ENCODE results near the gene MAP3K10.
A peak's percentile ranks its signal among the peaks of the same experiment; 100 is the strongest.

MAP3K10 gene

DNA sequence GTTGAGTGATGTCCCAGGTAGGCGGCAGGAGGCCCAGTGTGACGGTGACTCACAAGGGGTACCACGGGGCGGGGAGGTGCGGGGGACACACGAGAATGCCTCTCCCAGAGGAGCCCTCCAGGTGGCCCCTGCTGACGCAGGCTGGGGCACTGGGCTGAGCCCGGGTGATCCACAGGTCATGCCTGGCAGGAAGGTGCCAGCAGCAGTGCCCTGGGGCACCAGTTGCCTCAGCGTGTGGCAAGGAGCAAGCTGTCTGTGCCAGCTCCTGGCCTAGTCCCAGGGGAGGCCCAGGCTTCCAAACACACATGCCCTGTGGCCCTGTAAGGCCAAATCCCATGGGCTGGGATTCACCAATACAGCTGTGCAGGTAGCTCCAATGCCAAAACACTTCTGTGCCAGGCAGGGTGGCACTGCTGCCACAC, 65.9 kb downstream of the MAP3K10 start:
- TF ChIP-seq ZNF248 (tag by site-specific recombination; IDR thresholded peaks at IDR 0.05), result no peak
- TF ChIP-seq SCRT2 (tag by site-specific recombination; IDR thresholded peaks at IDR 0.05), result 0 out of 2 replicates have a peak, but pooled peaks have one; percentile 25
- TF ChIP-seq, protein P1, sequence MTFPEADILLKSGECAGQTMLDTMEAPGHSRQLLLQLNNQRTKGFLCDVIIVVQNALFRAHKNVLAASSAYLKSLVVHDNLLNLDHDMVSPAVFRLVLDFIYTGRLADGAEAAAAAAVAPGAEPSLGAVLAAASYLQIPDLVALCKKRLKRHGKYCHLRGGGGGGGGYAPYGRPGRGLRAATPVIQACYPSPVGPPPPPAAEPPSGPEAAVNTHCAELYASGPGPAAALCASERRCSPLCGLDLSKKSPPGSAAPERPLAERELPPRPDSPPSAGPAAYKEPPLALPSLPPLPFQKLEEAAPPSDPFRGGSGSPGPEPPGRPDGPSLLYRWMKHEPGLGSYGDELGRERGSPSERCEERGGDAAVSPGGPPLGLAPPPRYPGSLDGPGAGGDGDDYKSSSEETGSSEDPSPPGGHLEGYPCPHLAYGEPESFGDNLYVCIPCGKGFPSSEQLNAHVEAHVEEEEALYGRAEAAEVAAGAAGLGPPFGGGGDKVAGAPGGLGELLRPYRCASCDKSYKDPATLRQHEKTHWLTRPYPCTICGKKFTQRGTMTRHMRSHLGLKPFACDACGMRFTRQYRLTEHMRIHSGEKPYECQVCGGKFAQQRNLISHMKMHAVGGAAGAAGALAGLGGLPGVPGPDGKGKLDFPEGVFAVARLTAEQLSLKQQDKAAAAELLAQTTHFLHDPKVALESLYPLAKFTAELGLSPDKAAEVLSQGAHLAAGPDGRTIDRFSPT (tag by site-specific recombination; IDR thresholded peaks at IDR 0.05), result peak; percentile 87
- peak; percentile 78 for TF ChIP-seq ZIC2 (tag by site-specific recombination; IDR thresholded peaks at IDR 0.05)
- no peak for TF ChIP-seq KLF7 (tag by site-specific recombination; IDR thresholded peaks at IDR 0.05; ENCODE audit: borderline replicate concordance)
- TF ChIP-seq, protein P2, sequence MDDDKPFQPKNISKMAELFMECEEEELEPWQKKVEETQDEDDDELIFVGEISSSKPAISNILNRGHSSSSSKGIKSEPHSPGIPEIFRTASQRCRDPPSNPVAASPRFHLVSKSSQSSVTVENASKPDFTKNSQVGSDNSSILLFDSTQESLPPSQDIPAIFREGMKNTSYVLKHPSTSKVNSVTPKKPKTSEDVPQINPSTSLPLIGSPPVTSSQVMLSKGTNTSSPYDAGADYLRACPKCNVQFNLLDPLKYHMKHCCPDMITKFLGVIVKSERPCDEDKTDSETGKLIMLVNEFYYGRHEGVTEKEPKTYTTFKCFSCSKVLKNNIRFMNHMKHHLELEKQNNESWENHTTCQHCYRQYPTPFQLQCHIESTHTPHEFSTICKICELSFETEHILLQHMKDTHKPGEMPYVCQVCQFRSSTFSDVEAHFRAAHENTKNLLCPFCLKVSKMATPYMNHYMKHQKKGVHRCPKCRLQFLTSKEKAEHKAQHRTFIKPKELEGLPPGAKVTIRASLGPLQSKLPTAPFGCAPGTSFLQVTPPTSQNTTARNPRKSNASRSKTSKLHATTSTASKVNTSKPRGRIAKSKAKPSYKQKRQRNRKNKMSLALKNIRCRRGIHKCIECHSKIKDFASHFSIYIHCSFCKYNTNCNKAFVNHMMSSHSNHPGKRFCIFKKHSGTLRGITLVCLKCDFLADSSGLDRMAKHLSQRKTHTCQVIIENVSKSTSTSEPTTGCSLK (tag by site-specific recombination; IDR thresholded peaks at IDR 0.05), result no peak
- TF ChIP-seq SCRT1 (tag by site-specific recombination; IDR thresholded peaks at IDR 0.05; ENCODE audit: borderline replicate concordance), result no peak
- TF ChIP-seq, protein P3, sequence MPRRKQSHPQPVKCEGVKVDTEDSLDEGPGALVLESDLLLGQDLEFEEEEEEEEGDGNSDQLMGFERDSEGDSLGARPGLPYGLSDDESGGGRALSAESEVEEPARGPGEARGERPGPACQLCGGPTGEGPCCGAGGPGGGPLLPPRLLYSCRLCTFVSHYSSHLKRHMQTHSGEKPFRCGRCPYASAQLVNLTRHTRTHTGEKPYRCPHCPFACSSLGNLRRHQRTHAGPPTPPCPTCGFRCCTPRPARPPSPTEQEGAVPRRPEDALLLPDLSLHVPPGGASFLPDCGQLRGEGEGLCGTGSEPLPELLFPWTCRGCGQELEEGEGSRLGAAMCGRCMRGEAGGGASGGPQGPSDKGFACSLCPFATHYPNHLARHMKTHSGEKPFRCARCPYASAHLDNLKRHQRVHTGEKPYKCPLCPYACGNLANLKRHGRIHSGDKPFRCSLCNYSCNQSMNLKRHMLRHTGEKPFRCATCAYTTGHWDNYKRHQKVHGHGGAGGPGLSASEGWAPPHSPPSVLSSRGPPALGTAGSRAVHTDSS (tag by site-specific recombination; IDR thresholded peaks at IDR 0.05), result no peak
- TF ChIP-seq ZNF423 (tag by site-specific recombination; IDR thresholded peaks at IDR 0.05), result no peak
- H3K9me3 ChIP-seq (ENCODE audit: control insufficient read depth, insufficient read depth, low read depth, low read length), result no peaks in the 10 kb centered on the region
- ChIA-PET POLR2A (no interaction called here), CTCF (no interaction called here)
- no peak overlapping the region for H3K4me3 ChIP-seq (ENCODE audit: low read depth, low read length)
- H3K4me1 ChIP-seq (ENCODE audit: control insufficient read depth, insufficient read depth, low read length), result peaks cover 6% of the 10 kb centered on the region; the same call in 1 of the 2 replicates
- H3K27ac ChIP-seq (ENCODE audit: extremely low read depth, low read depth, low read length), result no peak overlapping the region
- peaks cover 56 to 89% of the 10 kb centered on the region in 2 experiments for H3K36me3 ChIP-seq (ENCODE audit: control insufficient read depth in 2 of 2, insufficient read depth in 1 of 2, low read length in 2 of 2)

DNA sequence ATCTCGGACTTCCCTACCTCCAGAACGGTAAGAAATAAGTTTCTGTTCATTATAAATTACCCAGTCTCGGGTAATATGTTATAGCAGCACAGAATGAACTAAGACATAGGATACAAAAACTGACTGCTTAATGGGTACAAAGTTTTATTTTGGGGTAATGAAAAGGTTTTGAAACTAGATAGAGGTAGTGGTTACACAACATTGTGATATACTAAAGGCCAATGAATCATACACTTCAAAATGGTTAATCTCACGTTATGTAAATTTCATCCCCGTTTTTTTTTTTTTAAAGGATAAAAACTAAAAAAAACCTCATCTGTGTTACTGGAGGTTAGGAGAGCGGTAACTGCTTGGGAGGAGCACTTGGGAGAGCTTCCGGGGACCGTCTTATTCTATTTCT, 70.4 kb downstream of the MAP3K10 start:
- Histone ChIP-seq H3K9me3 (ENCODE audit: control insufficient read depth, insufficient read depth, low read depth, low read length) (no peaks in the 10 kb centered on the region), H3K4me1 (ENCODE audit: control insufficient read depth, insufficient read depth, low read length) (0 out of 2 replicates have a peak, but pooled peaks cover 3% of the 10 kb centered on the region), H3K4me3 (ENCODE audit: low read depth, low read length) (no peak overlapping the region), H3K27ac (ENCODE audit: extremely low read depth, low read depth, low read length) (no peak overlapping the region), H3K36me3 (ENCODE audit: control insufficient read depth in 2 of 2, insufficient read depth in 1 of 2, low read length in 2 of 2) (peaks cover 48 to 75% of the 10 kb centered on the region in 2 experiments)
- ChIA-PET POLR2A (interaction anchor here (0.5 to 1.1 kb wide), 3 partner anchors 17 to 817 kb away, joined by 3 to 5 read pairs (median 3); no protein-coding TSS in a partner anchor), CTCF (no interaction called here)
- TF ChIP-seq GLIS1 (tag by site-specific recombination; IDR thresholded peaks at IDR 0.05), result no peak
- no peak for TF ChIP-seq YY2 (tag by site-specific recombination; IDR thresholded peaks at IDR 0.05)
- TF ChIP-seq ZNF184 (tag by site-specific recombination; IDR thresholded peaks at IDR 0.05), result no peak
- TF ChIP-seq, protein P4, sequence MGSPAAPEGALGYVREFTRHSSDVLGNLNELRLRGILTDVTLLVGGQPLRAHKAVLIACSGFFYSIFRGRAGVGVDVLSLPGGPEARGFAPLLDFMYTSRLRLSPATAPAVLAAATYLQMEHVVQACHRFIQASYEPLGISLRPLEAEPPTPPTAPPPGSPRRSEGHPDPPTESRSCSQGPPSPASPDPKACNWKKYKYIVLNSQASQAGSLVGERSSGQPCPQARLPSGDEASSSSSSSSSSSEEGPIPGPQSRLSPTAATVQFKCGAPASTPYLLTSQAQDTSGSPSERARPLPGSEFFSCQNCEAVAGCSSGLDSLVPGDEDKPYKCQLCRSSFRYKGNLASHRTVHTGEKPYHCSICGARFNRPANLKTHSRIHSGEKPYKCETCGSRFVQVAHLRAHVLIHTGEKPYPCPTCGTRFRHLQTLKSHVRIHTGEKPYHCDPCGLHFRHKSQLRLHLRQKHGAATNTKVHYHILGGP (tag by site-specific recombination; IDR thresholded peaks at IDR 0.05), result no peak
- TF ChIP-seq, protein P5, sequence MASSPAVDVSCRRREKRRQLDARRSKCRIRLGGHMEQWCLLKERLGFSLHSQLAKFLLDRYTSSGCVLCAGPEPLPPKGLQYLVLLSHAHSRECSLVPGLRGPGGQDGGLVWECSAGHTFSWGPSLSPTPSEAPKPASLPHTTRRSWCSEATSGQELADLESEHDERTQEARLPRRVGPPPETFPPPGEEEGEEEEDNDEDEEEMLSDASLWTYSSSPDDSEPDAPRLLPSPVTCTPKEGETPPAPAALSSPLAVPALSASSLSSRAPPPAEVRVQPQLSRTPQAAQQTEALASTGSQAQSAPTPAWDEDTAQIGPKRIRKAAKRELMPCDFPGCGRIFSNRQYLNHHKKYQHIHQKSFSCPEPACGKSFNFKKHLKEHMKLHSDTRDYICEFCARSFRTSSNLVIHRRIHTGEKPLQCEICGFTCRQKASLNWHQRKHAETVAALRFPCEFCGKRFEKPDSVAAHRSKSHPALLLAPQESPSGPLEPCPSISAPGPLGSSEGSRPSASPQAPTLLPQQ (tag by site-specific recombination; IDR thresholded peaks at IDR 0.05), result no peak
- no peak for TF ChIP-seq ZNF335 (tag by site-specific recombination; conservative IDR thresholded peaks at IDR 0.05)
- no peak for TF ChIP-seq SP7 (tag by site-specific recombination; IDR thresholded peaks at IDR 0.05)
- TF ChIP-seq ZNF585B (tag by site-specific recombination; IDR thresholded peaks at IDR 0.05), result no peak
- no peak for TF ChIP-seq ZNF133 (tag by site-specific recombination; IDR thresholded peaks at IDR 0.05)
- TF ChIP-seq, protein P6, sequence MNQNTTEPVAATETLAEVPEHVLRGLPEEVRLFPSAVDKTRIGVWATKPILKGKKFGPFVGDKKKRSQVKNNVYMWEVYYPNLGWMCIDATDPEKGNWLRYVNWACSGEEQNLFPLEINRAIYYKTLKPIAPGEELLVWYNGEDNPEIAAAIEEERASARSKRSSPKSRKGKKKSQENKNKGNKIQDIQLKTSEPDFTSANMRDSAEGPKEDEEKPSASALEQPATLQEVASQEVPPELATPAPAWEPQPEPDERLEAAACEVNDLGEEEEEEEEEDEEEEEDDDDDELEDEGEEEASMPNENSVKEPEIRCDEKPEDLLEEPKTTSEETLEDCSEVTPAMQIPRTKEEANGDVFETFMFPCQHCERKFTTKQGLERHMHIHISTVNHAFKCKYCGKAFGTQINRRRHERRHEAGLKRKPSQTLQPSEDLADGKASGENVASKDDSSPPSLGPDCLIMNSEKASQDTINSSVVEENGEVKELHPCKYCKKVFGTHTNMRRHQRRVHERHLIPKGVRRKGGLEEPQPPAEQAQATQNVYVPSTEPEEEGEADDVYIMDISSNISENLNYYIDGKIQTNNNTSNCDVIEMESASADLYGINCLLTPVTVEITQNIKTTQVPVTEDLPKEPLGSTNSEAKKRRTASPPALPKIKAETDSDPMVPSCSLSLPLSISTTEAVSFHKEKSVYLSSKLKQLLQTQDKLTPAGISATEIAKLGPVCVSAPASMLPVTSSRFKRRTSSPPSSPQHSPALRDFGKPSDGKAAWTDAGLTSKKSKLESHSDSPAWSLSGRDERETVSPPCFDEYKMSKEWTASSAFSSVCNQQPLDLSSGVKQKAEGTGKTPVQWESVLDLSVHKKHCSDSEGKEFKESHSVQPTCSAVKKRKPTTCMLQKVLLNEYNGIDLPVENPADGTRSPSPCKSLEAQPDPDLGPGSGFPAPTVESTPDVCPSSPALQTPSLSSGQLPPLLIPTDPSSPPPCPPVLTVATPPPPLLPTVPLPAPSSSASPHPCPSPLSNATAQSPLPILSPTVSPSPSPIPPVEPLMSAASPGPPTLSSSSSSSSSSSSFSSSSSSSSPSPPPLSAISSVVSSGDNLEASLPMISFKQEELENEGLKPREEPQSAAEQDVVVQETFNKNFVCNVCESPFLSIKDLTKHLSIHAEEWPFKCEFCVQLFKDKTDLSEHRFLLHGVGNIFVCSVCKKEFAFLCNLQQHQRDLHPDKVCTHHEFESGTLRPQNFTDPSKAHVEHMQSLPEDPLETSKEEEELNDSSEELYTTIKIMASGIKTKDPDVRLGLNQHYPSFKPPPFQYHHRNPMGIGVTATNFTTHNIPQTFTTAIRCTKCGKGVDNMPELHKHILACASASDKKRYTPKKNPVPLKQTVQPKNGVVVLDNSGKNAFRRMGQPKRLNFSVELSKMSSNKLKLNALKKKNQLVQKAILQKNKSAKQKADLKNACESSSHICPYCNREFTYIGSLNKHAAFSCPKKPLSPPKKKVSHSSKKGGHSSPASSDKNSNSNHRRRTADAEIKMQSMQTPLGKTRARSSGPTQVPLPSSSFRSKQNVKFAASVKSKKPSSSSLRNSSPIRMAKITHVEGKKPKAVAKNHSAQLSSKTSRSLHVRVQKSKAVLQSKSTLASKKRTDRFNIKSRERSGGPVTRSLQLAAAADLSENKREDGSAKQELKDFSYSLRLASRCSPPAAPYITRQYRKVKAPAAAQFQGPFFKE (tag by site-specific recombination; IDR thresholded peaks at IDR 0.05; ENCODE audit: borderline replicate concordance), result no peak
- no peak for TF ChIP-seq ZNF292 (tag by site-specific recombination; IDR thresholded peaks at IDR 0.05; ENCODE audit: borderline replicate concordance, low read depth)
